ENCODE measurements around the gene XRCC2. TPM values are rescaled to one million over a fixed set of nuclear protein-coding genes. Genes with fewer than 3 reads are reported as not detected.

The XRCC2 gene
- 0.22 and 7.4 TPM in 2 replicates for total RNA-seq

GRCh38 chr7:152675759-152676636 is at the start of gene XRCC2:
XRCC2 (minus strand) TSS chr7:152676141; CDS start chr7:152676079, 62 bp downstream.

Small RNA genes lying within 50 kb of the gene (small RNA-seq; reads per million reads assigned to genes)
- not detected for gene RF00568 (ENCODE audit: low replicate concordance)

Other genes starting within 250 kb of the XRCC2 start
- 28.7 and 37.5 TPM in 2 replicates for gene KMT2C, start 240.1 kb downstream of the XRCC2 start, total RNA-seq
- 8.0 and 12.0 TPM in 2 replicates for gene ACTR3B, start 83.6 kb upstream of the XRCC2 start, total RNA-seq

All from placental pericyte (primary cell).